ENCODE results near the gene DNAI1.
"Not testable (repeated sequence)": the region's sequence is repeated elsewhere in the genome, so short reads cannot be mapped to it uniquely, and the experiment has no call there.

Gene DNAI1

DNA sequence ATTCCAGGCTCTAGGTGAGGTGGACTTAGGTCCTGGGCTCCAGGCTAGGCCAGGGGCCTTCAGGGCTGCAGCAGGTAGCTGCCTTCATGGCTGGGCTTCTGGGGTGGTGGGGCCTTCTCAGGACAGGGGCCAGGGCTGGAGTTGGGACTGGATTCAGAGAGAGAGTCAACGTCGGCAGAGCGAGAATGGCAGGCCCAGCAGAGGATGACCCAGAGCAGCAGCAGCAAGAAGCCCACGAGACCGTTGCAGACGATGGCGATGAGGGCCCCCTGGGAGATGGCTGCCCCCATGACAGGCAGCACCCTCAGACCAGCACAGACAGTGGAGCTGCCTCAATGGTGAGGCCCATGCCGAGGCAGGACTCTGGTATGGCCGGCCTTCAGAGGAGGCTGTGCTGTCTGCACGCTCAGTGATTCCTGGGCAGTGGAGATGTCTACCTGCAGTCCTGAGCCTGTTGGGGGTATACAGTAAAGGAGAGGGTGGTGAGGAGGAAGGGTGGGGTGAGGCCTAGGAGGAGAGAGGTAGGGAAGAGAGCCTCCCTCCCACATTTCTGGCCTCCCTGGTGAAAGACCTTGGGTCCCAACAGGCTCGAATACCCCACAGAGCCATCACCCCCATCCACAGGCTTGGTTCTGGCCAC lies 62.9 kb downstream of the DNAI1 start:
- Histone ChIP-seq H3K9ac (ENCODE audit: low read depth, low read length) (no peak overlapping the region), H3K27me3 (ENCODE audit: control insufficient read depth, insufficient read depth, low read length) (peaks cover 31% of the 10 kb centered on the region), H3K4me1 (ENCODE audit: control insufficient read depth, insufficient read depth, low read length) (peaks cover 6% of the 10 kb centered on the region), H3K9me3 (ENCODE audit: control insufficient read depth, insufficient read depth, low read length) (no peaks in the 10 kb centered on the region), H3K36me3 (ENCODE audit: control insufficient read depth, insufficient read depth, low read length) (no peaks in the 10 kb centered on the region), H3K4me3 (ENCODE audit: low read depth, low read length) (no peak overlapping the region; the same call in 1 of the 2 replicates), H3K27ac (ENCODE audit: low read depth, low read length) (no peak overlapping the region)

GRCh38 chr9:34522091-34522887 lies 63.7 kb downstream of the DNAI1 start:
- peaks cover 31% of the 10 kb centered on the region for H3K27me3 ChIP-seq (ENCODE audit: control insufficient read depth, insufficient read depth, low read length)
- H3K36me3 ChIP-seq (ENCODE audit: control insufficient read depth, insufficient read depth, low read length) = no peaks in the 10 kb centered on the region
- no peak overlapping the region for H3K27ac ChIP-seq (ENCODE audit: low read depth, low read length)
- H3K4me3 ChIP-seq (ENCODE audit: low read depth, low read length) = peak overlapping the region; percentile 70
- peaks cover 6% of the 10 kb centered on the region for H3K4me1 ChIP-seq (ENCODE audit: control insufficient read depth, insufficient read depth, low read length)
- no peaks in the 10 kb centered on the region for H3K9me3 ChIP-seq (ENCODE audit: control insufficient read depth, insufficient read depth, low read length)
- no peak overlapping the region for H3K9ac ChIP-seq (ENCODE audit: low read depth, low read length)

- Histone ChIP-seq H3K27ac (ENCODE audit: low read depth, low read length) (no peak within 1 kb of the TSS), H3K36me3 (ENCODE audit: control insufficient read depth, insufficient read depth, low read length) (no peaks in the 10 kb centered on the region), H3K4me1 (ENCODE audit: control insufficient read depth, insufficient read depth, low read length) (peaks cover 6% of the 10 kb centered on the region), H3K9ac (ENCODE audit: low read depth, low read length) (0 out of 2 replicates have a peak within 1 kb of the TSS, but pooled peaks have one; percentile 0), H3K27me3 (ENCODE audit: control insufficient read depth, insufficient read depth, low read length) (peaks cover 31% of the 10 kb centered on the region), H3K9me3 (ENCODE audit: control insufficient read depth, insufficient read depth, low read length) (no peaks in the 10 kb centered on the region), H3K4me3 (ENCODE audit: low read depth, low read length) (peak within 1 kb of the TSS; percentile 70)
Observed at GRCh38 chr9:34522971-34523797, 64.6 kb downstream of the DNAI1 start, which contains the start of gene ENHO. ENHO (minus strand) TSS chr9:34522990; CDS start chr9:34521695, 1,295 bp downstream.

GRCh38 chr9:34524349-34524748 lies 65.7 kb downstream of the DNAI1 start:
- Histone ChIP-seq H3K4me1 (ENCODE audit: control insufficient read depth, insufficient read depth, low read length) (peaks cover 6% of the 10 kb centered on the region), H3K27ac (ENCODE audit: low read depth, low read length) (no peak overlapping the region), H3K9ac (ENCODE audit: low read depth, low read length) (no peak overlapping the region), H3K9me3 (ENCODE audit: control insufficient read depth, insufficient read depth, low read length) (no peaks in the 10 kb centered on the region), H3K36me3 (ENCODE audit: control insufficient read depth, insufficient read depth, low read length) (no peaks in the 10 kb centered on the region), H3K27me3 (ENCODE audit: control insufficient read depth, insufficient read depth, low read length) (peaks cover 31% of the 10 kb centered on the region), H3K4me3 (ENCODE audit: low read depth, low read length) (no peak overlapping the region)

- Histone ChIP-seq H3K27me3 (ENCODE audit: control insufficient read depth, insufficient read depth, low read length) (peaks cover 31% of the 10 kb centered on the region), H3K4me3 (ENCODE audit: low read depth, low read length) (no peak overlapping the region), H3K9me3 (ENCODE audit: control insufficient read depth, insufficient read depth, low read length) (no peaks in the 10 kb centered on the region), H3K36me3 (ENCODE audit: control insufficient read depth, insufficient read depth, low read length) (no peaks in the 10 kb centered on the region), H3K4me1 (ENCODE audit: control insufficient read depth, insufficient read depth, low read length) (peaks cover 6% of the 10 kb centered on the region), H3K9ac (ENCODE audit: low read depth, low read length) (no peak overlapping the region), H3K27ac (ENCODE audit: low read depth, low read length) (no peak overlapping the region)
Observed at GRCh38 chr9:34526026-34526425, 67.4 kb downstream of the DNAI1 start.

- not testable (repeated sequence) for H3K4me1 ChIP-seq (ENCODE audit: control insufficient read depth, insufficient read depth, low read length); H3K9ac ChIP-seq (ENCODE audit: low read depth, low read length); H3K36me3 ChIP-seq (ENCODE audit: control insufficient read depth, insufficient read depth, low read length); H3K4me3 ChIP-seq (ENCODE audit: low read depth, low read length); H3K27ac ChIP-seq (ENCODE audit: low read depth, low read length); H3K27me3 ChIP-seq (ENCODE audit: control insufficient read depth, insufficient read depth, low read length); H3K9me3 ChIP-seq (ENCODE audit: control insufficient read depth, insufficient read depth, low read length)
Observed at GRCh38 chr9:34532041-34532440, 73.4 kb downstream of the DNAI1 start.

DNA sequence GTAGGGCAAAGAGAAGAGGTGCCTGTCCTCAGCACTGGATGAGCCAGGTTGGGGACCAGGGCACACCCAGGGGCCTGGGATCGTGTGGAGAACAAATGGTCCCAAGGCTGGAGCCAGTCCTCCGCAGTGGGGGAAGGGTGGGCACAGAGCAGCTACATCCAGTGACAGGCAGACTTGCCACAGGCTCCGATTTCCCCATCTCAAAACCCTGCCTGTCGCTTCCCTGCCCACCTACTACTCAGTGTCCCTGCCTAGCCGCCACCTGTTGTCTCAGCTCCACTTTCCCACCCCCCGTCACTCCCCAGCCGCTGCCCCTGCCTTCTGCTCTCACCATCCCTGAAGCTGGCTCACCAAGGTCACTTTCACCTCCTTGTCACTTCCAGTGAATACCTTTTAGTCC lies 78.1 kb downstream of the DNAI1 start:
- Histone ChIP-seq H3K4me1 (ENCODE audit: control insufficient read depth, insufficient read depth, low read length) (no peaks in the 10 kb centered on the region), H3K27me3 (ENCODE audit: control insufficient read depth, insufficient read depth, low read length) (no peaks in the 10 kb centered on the region), H3K9me3 (ENCODE audit: control insufficient read depth, insufficient read depth, low read length) (peaks cover 6% of the 10 kb centered on the region), H3K4me3 (ENCODE audit: low read depth, low read length) (no peak overlapping the region), H3K9ac (ENCODE audit: low read depth, low read length) (no peak overlapping the region), H3K27ac (ENCODE audit: low read depth, low read length) (no peak overlapping the region), H3K36me3 (ENCODE audit: control insufficient read depth, insufficient read depth, low read length) (no peaks in the 10 kb centered on the region)

GRCh38 chr9:34540827-34541226 lies 82.2 kb downstream of the DNAI1 start:
- Histone ChIP-seq H3K27ac (ENCODE audit: low read depth, low read length) (no peak overlapping the region), H3K4me3 (ENCODE audit: low read depth, low read length) (no peak overlapping the region), H3K4me1 (ENCODE audit: control insufficient read depth, insufficient read depth, low read length) (no peaks in the 10 kb centered on the region), H3K27me3 (ENCODE audit: control insufficient read depth, insufficient read depth, low read length) (no peaks in the 10 kb centered on the region), H3K9ac (ENCODE audit: low read depth, low read length) (no peak overlapping the region), H3K36me3 (ENCODE audit: control insufficient read depth, insufficient read depth, low read length) (no peaks in the 10 kb centered on the region), H3K9me3 (ENCODE audit: control insufficient read depth, insufficient read depth, low read length) (no peaks in the 10 kb centered on the region)

DNA sequence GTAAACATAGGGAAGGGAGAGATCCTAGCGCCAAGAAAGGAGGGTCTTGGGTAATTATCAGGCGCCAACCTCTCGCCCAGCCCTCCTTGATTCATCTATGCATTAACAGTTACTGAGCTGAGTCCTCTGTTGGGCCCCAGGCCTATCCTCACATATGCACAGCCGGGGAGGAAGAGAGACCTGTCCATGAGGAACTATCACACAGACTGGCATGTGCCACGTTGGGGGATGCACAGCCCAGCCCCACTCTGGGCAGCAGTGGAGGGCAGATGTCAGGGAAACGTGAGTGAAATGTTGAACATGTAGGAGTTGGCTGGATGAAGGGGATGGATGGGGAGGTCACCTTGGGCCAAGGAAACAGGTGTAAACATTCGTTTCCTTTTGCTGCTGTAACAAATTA lies 82.9 kb downstream of the DNAI1 start:
- H3K9me3 ChIP-seq (ENCODE audit: control insufficient read depth, insufficient read depth, low read length) = no peaks in the 10 kb centered on the region
- H3K4me3 ChIP-seq (ENCODE audit: low read depth, low read length) = no peak overlapping the region
- H3K36me3 ChIP-seq (ENCODE audit: control insufficient read depth, insufficient read depth, low read length) = no peaks in the 10 kb centered on the region
- no peaks in the 10 kb centered on the region for H3K4me1 ChIP-seq (ENCODE audit: control insufficient read depth, insufficient read depth, low read length)
- H3K27me3 ChIP-seq (ENCODE audit: control insufficient read depth, insufficient read depth, low read length) = no peaks in the 10 kb centered on the region
- no peak overlapping the region for H3K9ac ChIP-seq (ENCODE audit: low read depth, low read length)
- no peak overlapping the region for H3K27ac ChIP-seq (ENCODE audit: low read depth, low read length)

- Histone ChIP-seq H3K4me3 (ENCODE audit: low read depth, low read length) (no peak overlapping the region), H3K9me3 (ENCODE audit: control insufficient read depth, insufficient read depth, low read length) (no peaks in the 10 kb centered on the region), H3K4me1 (ENCODE audit: control insufficient read depth, insufficient read depth, low read length) (no peaks in the 10 kb centered on the region), H3K9ac (ENCODE audit: low read depth, low read length) (no peak overlapping the region), H3K36me3 (ENCODE audit: control insufficient read depth, insufficient read depth, low read length) (no peaks in the 10 kb centered on the region), H3K27me3 (ENCODE audit: control insufficient read depth, insufficient read depth, low read length) (peaks cover 2% of the 10 kb centered on the region; the same call in 1 of the 2 replicates), H3K27ac (ENCODE audit: low read depth, low read length) (no peak overlapping the region)
Observed at GRCh38 chr9:34544035-34544434, 85.4 kb downstream of the DNAI1 start.
